Thoracic aorta (tissue), 2 donors: ENCODE measurements around the gene CCL7. TPM values are rescaled to one million over a fixed set of nuclear protein-coding genes. Genes with fewer than 3 reads are reported as not detected.
"Not testable (repeated sequence)": the region's sequence is repeated elsewhere in the genome, so short reads cannot be mapped to it uniquely, and the experiment has no call there.

Source experiments
- ATAC-seq: fragments of 150-250 bp; one replicate; pipeline ENCODE4 v1.8.0; 2017; ENCODE audit warnings: low read depth; ENCODE audit not compliant: insufficient number of reproducible peaks, low FRiP score
- DNase-seq: peaks from one replicate; pipeline ENCODE4 v3.0.0-alpha.2; 2020; ENCODE audit warnings: low spot score
- H3K27ac ChIP-seq, 2 donors: fragments of 200-600 bp; sonication (generic); 1 replicate in 1 of 2; 2 replicates in 1 of 2; pipeline ENCODE4 v1.5.1; 2016; ENCODE audit warnings: mild to moderate bottlenecking in 2 of 2, moderate library complexity in 2 of 2
- H3K27me3 ChIP-seq: fragments of 200-600 bp; sonication (generic); replicated peaks from 2 replicates; pipeline ENCODE4 v1.6.0; 2016; ENCODE audit warnings: mild to moderate bottlenecking; ENCODE audit not compliant: insufficient read depth
- H3K36me3 ChIP-seq: fragments of 200-600 bp; sonication (generic); one replicate; pipeline ENCODE4 v1.5.1; 2016
- H3K4me1 ChIP-seq, 2 donors: fragments of 200-600 bp; sonication (generic); 1 replicate in 1 of 2; 2 replicates in 1 of 2; pipeline versions ENCODE4 v1.5.1 to v1.6.0; 2016; ENCODE audit warnings: low read depth in 2 of 2, mild to moderate bottlenecking in 1 of 2; ENCODE audit not compliant: control insufficient read depth in 1 of 2
- H3K4me3 ChIP-seq: fragments of 200-600 bp; sonication (generic); 2 replicates; pipeline ENCODE4 v1.5.1; 2016; ENCODE audit warnings: mild to moderate bottlenecking
- H3K9me3 ChIP-seq: fragments of 200-600 bp; sonication (generic); 2 replicates; pipeline ENCODE4 v1.5.1; 2016
- total RNA-seq, 2 donors: library from RNA; depleted of rRNA; stranded (reverse); fragments of >200 nt; gene quantifications; one replicate each; pipeline versions ENCODE4 v1.1.0 to v1.2.3, GENCODE V29; 2016
- TF ChIP-seq, protein P1 (sequence below): fragments of 200-600 bp; sonication (generic); IDR thresholded peaks from one replicate; pipeline ENCODE4 v1.5.1; 2019; ENCODE audit warnings: antibody characterized with exemption

CCL7 gene
- total RNA-seq, 2 donors from 2014 or later: 1.3 TPM; not detected in 1

DNA sequence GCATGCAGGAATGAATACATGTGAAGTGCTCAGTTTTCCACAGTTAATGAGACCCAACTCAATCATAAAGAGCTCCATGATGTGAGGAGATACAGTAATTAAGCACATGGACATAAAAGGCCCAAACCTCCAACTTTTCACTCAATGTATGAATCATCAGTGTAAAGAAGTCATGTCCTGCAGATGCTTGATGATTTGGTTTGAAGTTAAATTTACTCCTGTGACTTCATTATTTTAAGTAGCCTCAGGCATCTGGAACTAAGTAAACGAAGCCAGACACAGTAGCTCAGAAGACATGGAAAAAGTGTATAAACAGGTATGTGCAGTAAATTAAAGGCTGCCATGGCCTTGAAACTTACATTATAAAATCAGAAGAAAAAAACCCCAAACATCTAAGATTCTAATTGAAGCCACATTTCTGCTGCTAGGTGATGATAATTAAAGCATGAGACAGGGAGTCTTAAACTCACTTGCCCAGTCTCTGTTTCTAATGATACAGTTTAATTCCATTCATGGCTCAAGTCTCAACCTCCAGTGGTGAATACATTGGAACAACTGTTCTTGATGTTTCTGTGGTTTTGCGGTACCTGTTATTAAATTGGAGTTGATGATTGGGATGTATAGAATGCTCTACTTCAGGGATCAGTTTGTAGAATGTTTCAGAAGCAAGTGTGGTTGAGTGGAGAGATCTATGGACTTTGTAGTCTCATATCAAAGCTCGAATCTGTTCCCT, 43.8 kb upstream of the CCL7 start:
- H3K36me3 ChIP-seq: no peaks in the 10 kb centered on the region
- no peak for ATAC-seq

DNA sequence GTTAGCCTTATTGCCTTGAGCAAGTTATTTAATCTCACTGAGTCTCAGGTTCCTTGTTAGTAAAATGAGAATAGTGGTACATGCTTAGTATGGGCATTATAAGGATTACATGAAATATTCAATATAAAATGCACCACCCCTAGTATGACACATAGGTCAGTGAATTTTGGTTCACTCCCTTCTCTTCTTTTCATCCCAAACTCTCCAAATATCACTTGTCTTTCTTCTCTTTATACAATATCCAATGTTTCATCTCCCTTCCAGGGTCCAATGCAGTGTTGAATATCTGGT, 43.3 kb upstream of the CCL7 start:
- no peaks in the 10 kb centered on the region for H3K36me3 ChIP-seq
- DNase-seq: no peak
- no peak overlapping the region for H3K4me3 ChIP-seq
- H3K4me1 ChIP-seq: no peaks in the 10 kb centered on the region
- peaks cover 7% of the 10 kb centered on the region for H3K9me3 ChIP-seq
- H3K27ac ChIP-seq: no peak overlapping the region
- TF ChIP-seq, protein P1, sequence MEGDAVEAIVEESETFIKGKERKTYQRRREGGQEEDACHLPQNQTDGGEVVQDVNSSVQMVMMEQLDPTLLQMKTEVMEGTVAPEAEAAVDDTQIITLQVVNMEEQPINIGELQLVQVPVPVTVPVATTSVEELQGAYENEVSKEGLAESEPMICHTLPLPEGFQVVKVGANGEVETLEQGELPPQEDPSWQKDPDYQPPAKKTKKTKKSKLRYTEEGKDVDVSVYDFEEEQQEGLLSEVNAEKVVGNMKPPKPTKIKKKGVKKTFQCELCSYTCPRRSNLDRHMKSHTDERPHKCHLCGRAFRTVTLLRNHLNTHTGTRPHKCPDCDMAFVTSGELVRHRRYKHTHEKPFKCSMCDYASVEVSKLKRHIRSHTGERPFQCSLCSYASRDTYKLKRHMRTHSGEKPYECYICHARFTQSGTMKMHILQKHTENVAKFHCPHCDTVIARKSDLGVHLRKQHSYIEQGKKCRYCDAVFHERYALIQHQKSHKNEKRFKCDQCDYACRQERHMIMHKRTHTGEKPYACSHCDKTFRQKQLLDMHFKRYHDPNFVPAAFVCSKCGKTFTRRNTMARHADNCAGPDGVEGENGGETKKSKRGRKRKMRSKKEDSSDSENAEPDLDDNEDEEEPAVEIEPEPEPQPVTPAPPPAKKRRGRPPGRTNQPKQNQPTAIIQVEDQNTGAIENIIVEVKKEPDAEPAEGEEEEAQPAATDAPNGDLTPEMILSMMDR: no peak
- no peak for ATAC-seq
- no peaks in the 10 kb centered on the region for H3K27me3 ChIP-seq

More for the DNA sequence above, 43.8 kb upstream of the CCL7 start:
- no peak for DNase-seq
- Histone ChIP-seq H3K27ac (no peak overlapping the region), H3K9me3 (peaks cover 7% of the 10 kb centered on the region), H3K4me3 (no peak overlapping the region), H3K4me1 (no peaks in the 10 kb centered on the region), H3K27me3 (no peaks in the 10 kb centered on the region)
- TF ChIP-seq, protein P1: no peak

DNA sequence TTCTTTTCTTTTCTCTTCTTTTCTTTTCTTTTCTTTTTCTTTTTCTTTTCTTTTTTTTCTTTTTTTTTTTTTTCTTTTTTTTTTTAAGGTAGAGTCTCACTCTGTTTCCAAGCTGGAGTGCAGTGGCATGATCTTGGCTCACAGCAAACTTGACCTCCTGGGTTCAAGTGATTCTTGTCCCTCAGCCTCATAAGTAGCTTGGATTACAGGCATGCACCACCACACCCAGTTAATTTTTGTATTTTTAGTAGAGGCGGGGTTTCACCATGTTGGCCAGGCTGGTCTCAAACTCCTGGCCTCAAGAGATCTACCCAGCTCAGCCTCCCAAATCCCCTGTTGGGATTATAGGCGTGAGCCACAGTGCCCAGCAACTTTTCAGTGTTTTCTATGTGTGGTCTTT, 42.7 kb upstream of the CCL7 start:
- ATAC-seq: not testable (repeated sequence)

DNA sequence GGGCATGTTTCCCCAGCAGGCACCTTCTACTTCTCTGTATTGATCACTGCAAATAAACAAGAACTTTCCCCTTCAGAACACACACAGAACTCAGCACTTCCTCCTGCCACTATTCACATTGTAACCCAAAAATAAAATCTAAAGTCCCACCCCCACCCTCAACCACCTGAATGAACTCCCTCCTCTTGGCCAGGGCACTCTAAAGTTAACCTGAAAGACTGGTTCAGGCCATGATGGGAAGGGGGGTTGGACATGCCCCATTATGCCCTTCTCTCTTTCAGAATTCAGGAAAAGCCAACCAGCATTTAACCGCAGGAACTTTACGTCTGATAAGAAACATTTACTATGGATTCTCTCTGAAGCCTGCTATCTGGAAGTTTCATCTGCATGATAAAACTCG, 42.3 kb upstream of the CCL7 start:
- TF ChIP-seq, protein P1: no peak
- H3K27ac ChIP-seq: no peak overlapping the region
- H3K9me3 ChIP-seq: peaks cover 7% of the 10 kb centered on the region
- no peak overlapping the region for H3K4me3 ChIP-seq
- no peaks in the 10 kb centered on the region for H3K36me3 ChIP-seq
- ATAC-seq (no peak), DNase-seq (no peak)
- H3K27me3 ChIP-seq: no peaks in the 10 kb centered on the region
- H3K4me1 ChIP-seq: no peaks in the 10 kb centered on the region

More for the DNA sequence above, 42.7 kb upstream of the CCL7 start:
- not testable (repeated sequence) for DNase-seq, H3K36me3 ChIP-seq, H3K9me3 ChIP-seq, H3K27ac ChIP-seq, H3K4me3 ChIP-seq, H3K4me1 ChIP-seq, H3K27me3 ChIP-seq

DNA sequence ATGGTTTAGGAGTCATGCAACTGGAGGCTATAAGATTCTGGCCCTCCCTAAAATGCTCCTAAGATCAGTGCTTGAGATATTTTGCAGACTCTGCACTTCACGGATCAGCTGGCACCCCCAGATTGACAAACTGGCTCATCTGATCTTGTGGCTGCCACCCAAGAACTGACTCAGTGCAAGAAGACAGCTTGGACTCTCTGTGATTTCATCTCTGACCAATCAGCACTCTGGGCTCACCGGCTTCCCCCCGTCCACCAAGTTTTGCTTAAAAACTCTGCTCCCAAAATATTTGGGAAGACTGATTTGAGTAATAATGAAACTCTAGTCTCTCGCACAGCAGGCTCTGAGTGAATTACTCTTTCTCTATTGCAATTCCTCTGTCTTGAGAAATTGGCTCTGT, 41.2 kb upstream of the CCL7 start:
- DNase-seq (no peak), ATAC-seq (no peak)
- TF ChIP-seq, protein P1: no peak
- no peaks in the 10 kb centered on the region for H3K27me3 ChIP-seq
- H3K4me1 ChIP-seq: peaks cover 0 to 1% of the 10 kb centered on the region in 2 donors
- H3K9me3 ChIP-seq: peaks cover 7% of the 10 kb centered on the region
- no peak overlapping the region for H3K27ac ChIP-seq
- no peak overlapping the region for H3K4me3 ChIP-seq
- no peaks in the 10 kb centered on the region for H3K36me3 ChIP-seq

DNA sequence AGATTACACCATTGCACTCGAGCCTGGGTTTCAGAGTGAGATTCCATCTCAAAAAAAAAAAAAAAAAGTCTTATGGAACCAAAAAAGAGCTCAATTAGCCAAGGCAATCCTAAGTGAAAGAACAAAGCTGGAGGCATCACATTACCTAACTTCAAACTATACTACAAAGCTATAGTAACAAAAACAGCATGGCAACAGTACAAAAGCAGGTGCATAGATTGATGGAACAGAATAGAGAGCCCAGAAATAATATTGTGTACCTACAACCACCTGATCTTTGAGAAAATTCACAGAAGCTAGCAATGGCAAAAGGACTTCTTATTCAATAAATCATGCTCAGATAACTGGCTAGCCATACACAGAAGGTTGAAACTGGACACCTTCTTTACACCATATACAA, 39.7 kb upstream of the CCL7 start:
- ATAC-seq (no peak), DNase-seq (no peak)
- peaks cover 8 to 17% of the 10 kb centered on the region in 2 donors for H3K4me1 ChIP-seq
- peaks cover 7% of the 10 kb centered on the region for H3K9me3 ChIP-seq
- H3K4me3 ChIP-seq: no peak overlapping the region
- TF ChIP-seq, protein P1: no peak
- H3K27me3 ChIP-seq: no peaks in the 10 kb centered on the region
- H3K27ac ChIP-seq: no peak overlapping the region
- H3K36me3 ChIP-seq: no peaks in the 10 kb centered on the region
